ENCODE results near the gene IFRD2.

GRCh38 chr3:50267280-50267913, 24.8 kb downstream of the IFRD2 start:
- TF ChIP-seq POLR2A (IDR thresholded peaks at IDR 0.05; ENCODE audit: low read length) (no peak), GATA1 (IDR thresholded peaks at IDR 0.05; ENCODE audit: low read depth, low read length) (no peak)
